DOHH2 (cell line): Measurements from ENCODE around the gene CLEC1A.

ENCODE experiments used
- H3F3A ChIP-seq: fragments of 200-600 bp; sonication (generic), shearing (Covaris generic); 2 replicates; pipeline ENCODE4 v1.6.0; 2016; ENCODE audit warnings: antibody characterized with exemption, mild to moderate bottlenecking; ENCODE audit not compliant: control insufficient read depth, insufficient read depth
- H3K27ac ChIP-seq: fragments of 200-600 bp; sonication (generic); 2 replicates; pipeline ENCODE4 v1.5.1; 2014; ENCODE audit warnings: low read depth, mild to moderate bottlenecking, low read length, moderate library complexity
- H3K27me3 ChIP-seq: fragments of 200-600 bp; sonication (generic); 2 replicates; pipeline ENCODE4 v1.6.1; 2014; ENCODE audit warnings: mild to moderate bottlenecking, low read length, mixed read lengths; ENCODE audit not compliant: control insufficient read depth
- H3K36me3 ChIP-seq: fragments of 200-600 bp; sonication (generic); 2 replicates; pipeline ENCODE4 v1.6.1; 2014; ENCODE audit warnings: mild to moderate bottlenecking, low read length, moderate library complexity, mixed read lengths; ENCODE audit not compliant: control insufficient read depth
- H3K4me1 ChIP-seq: fragments of 200-600 bp; sonication (generic); 2 replicates; pipeline ENCODE4 v1.6.1; 2014; ENCODE audit warnings: mild to moderate bottlenecking, low read length, mixed read lengths; ENCODE audit not compliant: control insufficient read depth
- H3K4me2 ChIP-seq: fragments of 200-600 bp; sonication (generic); 2 replicates; pipeline ENCODE4 v1.6.0; 2014; ENCODE audit warnings: mild to moderate bottlenecking, low read length, moderate library complexity
- H3K4me3 ChIP-seq: fragments of 200-600 bp; sonication (generic); 2 replicates; pipeline ENCODE4 v1.5.1; 2014; ENCODE audit warnings: mild to moderate bottlenecking, low read length, mixed read lengths
- H3K79me2 ChIP-seq: fragments of 200-600 bp; sonication (generic); 2 replicates; pipeline ENCODE4 v1.6.1; 2014; ENCODE audit warnings: mild to moderate bottlenecking, low read length, mixed read lengths; ENCODE audit not compliant: control insufficient read depth
- H3K9me2 ChIP-seq: fragments of 200-600 bp; sonication (generic); replicated peaks from 2 replicates; pipeline ENCODE4 v1.6.1; 2014; ENCODE audit warnings: mild to moderate bottlenecking, low read length, mixed read lengths; ENCODE audit not compliant: control insufficient read depth
- H3K9me3 ChIP-seq: fragments of 200-600 bp; sonication (generic); 2 replicates; pipeline ENCODE4 v1.6.1; 2014; ENCODE audit warnings: antibody characterized with exemption, low read length, mixed read lengths; ENCODE audit not compliant: control insufficient read depth, insufficient read depth
- H4K20me1 ChIP-seq: fragments of 200-600 bp; sonication (generic); 2 replicates; pipeline ENCODE4 v1.6.0; 2014; ENCODE audit warnings: low read depth, mild to moderate bottlenecking, antibody characterized with exemption, low read length, moderate library complexity; ENCODE audit not compliant: control insufficient read depth, insufficient read depth
- EZH2phosphoT487 ChIP-seq: fragments of 200-600 bp; sonication (generic); IDR thresholded peaks from 2 replicates; pipeline ENCODE4 v1.6.1; 2017; ENCODE audit warnings: borderline replicate concordance, mild to moderate bottlenecking, antibody characterized with exemption, low read length, moderate library complexity, mixed read lengths
- TF ChIP-seq, protein P1 (sequence below): fragments of 200-600 bp; sonication (generic); IDR thresholded peaks from one replicate; pipeline ENCODE4 v1.5.1; 2014; ENCODE audit warnings: antibody characterized with exemption, mild to moderate bottlenecking, low read depth, low read length; ENCODE audit not compliant: poor library complexity, severe bottlenecking

The CLEC1A gene

DNA sequence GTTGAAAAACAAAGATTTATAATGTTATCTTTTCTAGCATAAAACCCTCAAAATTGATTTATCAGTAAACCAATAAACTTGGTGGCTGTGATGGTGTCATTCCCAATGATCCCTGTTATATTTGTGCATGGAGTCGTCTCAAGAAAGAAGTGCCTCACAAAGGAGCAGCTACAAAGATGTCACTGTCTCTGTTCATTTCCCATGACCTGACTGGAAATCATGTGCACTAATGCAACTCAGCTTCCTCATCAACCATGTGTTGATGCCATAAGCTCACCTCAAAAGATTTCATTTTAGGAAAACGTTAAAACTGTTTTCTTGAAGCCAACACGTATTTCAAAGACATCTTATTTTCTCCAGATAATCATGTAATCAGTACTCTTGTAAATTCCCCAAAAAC, 28.8 kb downstream of the CLEC1A start:
- Histone ChIP-seq H3K27ac (no peak overlapping the region), H3K36me3 (no peaks in the 10 kb centered on the region), H3K9me3 (no peaks in the 10 kb centered on the region), H3K27me3 (peaks cover 13% of the 10 kb centered on the region), H3K4me1 (peaks cover 4% of the 10 kb centered on the region; the same call in 1 of the 2 replicates), H3F3A (no peaks in the 10 kb centered on the region), H3K79me2 (no peaks in the 10 kb centered on the region), H3K9me2 (no peaks in the 10 kb centered on the region), H3K4me2 (no peak overlapping the region), H4K20me1 (no peaks in the 10 kb centered on the region), H3K4me3 (no peak overlapping the region)
- no peak for TF ChIP-seq EZH2phosphoT487
- TF ChIP-seq, protein P1, sequence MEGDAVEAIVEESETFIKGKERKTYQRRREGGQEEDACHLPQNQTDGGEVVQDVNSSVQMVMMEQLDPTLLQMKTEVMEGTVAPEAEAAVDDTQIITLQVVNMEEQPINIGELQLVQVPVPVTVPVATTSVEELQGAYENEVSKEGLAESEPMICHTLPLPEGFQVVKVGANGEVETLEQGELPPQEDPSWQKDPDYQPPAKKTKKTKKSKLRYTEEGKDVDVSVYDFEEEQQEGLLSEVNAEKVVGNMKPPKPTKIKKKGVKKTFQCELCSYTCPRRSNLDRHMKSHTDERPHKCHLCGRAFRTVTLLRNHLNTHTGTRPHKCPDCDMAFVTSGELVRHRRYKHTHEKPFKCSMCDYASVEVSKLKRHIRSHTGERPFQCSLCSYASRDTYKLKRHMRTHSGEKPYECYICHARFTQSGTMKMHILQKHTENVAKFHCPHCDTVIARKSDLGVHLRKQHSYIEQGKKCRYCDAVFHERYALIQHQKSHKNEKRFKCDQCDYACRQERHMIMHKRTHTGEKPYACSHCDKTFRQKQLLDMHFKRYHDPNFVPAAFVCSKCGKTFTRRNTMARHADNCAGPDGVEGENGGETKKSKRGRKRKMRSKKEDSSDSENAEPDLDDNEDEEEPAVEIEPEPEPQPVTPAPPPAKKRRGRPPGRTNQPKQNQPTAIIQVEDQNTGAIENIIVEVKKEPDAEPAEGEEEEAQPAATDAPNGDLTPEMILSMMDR = no peak

DNA sequence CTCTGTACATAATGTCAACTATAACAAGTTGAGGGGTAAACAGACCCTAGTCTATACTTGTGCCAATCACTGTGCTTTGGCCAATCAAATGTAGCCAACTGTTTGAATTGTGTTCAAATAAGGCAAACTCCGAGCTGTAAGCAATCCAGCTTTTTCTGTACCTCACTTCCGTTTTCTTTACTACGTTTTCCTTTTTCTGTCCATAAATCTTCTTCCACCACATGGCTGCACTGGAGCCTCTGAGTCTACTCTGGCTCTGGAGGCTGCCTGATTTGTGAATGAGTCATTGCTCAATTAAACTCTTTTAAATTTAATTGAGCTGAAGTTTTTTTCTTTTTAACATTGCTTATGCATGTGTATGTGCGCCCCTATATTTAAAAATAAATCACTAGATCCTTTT, 29.7 kb downstream of the CLEC1A start:
- Histone ChIP-seq H3K4me3 (no peak overlapping the region), H3K4me1 (peaks cover 4% of the 10 kb centered on the region; the same call in 1 of the 2 replicates), H3K79me2 (no peaks in the 10 kb centered on the region), H3K4me2 (no peak overlapping the region), H3K9me3 (no peaks in the 10 kb centered on the region), H3K9me2 (no peaks in the 10 kb centered on the region), H4K20me1 (no peaks in the 10 kb centered on the region), H3K36me3 (no peaks in the 10 kb centered on the region), H3K27ac (no peak overlapping the region), H3K27me3 (peaks cover 11% of the 10 kb centered on the region; the same call in 1 of the 2 replicates), H3F3A (no peaks in the 10 kb centered on the region)
- TF ChIP-seq, protein P1 = no peak
- no peak for TF ChIP-seq EZH2phosphoT487

DNA sequence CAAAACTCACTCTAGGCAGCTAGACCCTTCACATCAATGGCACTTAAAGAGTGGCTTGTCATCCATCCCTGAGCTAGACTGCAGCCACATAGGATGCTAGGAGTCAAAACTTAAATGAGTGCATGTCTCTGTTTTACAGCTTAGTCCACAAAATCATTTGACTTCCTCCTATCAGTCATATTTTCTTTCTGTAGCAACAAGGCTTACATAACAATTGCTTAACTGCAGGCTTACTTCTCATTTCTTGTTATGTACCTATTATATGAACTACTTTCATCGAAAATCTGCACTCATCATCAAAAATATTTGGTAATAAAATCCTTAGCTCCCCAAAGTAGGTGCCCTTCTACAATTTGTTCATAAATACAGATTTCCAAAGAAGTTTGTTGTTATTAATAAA, 30.1 kb downstream of the CLEC1A start:
- H3K4me1 ChIP-seq = peaks cover 4% of the 10 kb centered on the region; the same call in 1 of the 2 replicates
- no peaks in the 10 kb centered on the region for H3K79me2 ChIP-seq
- no peaks in the 10 kb centered on the region for H4K20me1 ChIP-seq
- no peak overlapping the region for H3K4me2 ChIP-seq
- H3K27ac ChIP-seq = no peak overlapping the region
- no peaks in the 10 kb centered on the region for H3F3A ChIP-seq
- no peaks in the 10 kb centered on the region for H3K9me3 ChIP-seq
- no peaks in the 10 kb centered on the region for H3K9me2 ChIP-seq
- TF ChIP-seq, protein P1 = no peak
- no peak for TF ChIP-seq EZH2phosphoT487
- no peak overlapping the region for H3K4me3 ChIP-seq
- H3K27me3 ChIP-seq = peaks cover 11% of the 10 kb centered on the region; the same call in 1 of the 2 replicates
- no peaks in the 10 kb centered on the region for H3K36me3 ChIP-seq
